ENCODE results near the gene HOXA10. TPM values are rescaled to one million over a fixed set of nuclear protein-coding genes. Genes with fewer than 3 reads are reported as not detected.

Gene HOXA10

DNA sequence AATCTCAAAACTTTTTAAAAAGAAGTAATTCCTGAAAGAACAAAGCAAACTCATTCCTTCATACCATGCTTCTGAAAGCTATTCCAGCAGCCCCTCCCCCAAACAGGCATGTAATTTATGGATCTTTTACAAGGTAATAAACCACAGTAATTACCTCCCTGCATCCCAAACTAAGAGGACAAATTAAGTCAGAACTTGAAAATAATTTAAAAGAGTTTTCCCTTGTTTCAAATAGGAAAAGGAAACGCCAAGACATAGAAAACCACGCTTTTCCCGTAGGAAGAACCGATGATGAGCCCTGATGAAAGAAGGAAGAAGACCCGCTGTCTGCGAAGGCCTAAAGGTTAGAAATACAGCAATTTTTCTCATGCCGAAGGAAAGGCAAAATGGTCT lies 52.4 kb downstream of the HOXA10 start:
- DNase-seq (ENCODE audit: low read depth in 1 of 2, low spot score in 1 of 2), result no peak
- Histone ChIP-seq H3K4me3 (replicated peaks; ENCODE audit: insufficient read depth, low read length) (no peak overlapping the region), H3K27me3 (ENCODE audit: insufficient read depth, poor library complexity, severe bottlenecking) (peaks cover 7% of the 10 kb centered on the region), H3K27ac (replicated peaks) (no peak overlapping the region)
- TF ChIP-seq POLR2AphosphoS5 (IDR thresholded peaks at IDR 0.05; ENCODE audit: low read depth), result no peak

Small RNAs within 50 kb of the gene (microRNA-seq; reads per million reads assigned to microRNA genes)
- gene MIR196B, result not detected
